ENCODE measurements around the gene MRPL24. TPM values are rescaled to one million over a fixed set of nuclear protein-coding genes. Genes with fewer than 3 reads are reported as not detected.

The MRPL24 gene
- total and polyA plus RNA-seq, 9 of the 15 experiments (the other 6 are each of a cell fraction or from before 2014, with no cell fraction given), result 74.3 to 267 (median 113) TPM

- ChIA-PET CTCF (ENCODE audit: low intra/inter-chr PET ratio) (interaction anchor here (0.7 kb wide), 1 partner anchor 32 kb away, joined by 3 read pairs; no protein-coding TSS in a partner anchor), POLR2A (interaction anchor here (0.5 to 1.4 kb wide), 7 partner anchors 9 to 79 kb away, joined by 3 to 6 read pairs (median 4); no protein-coding TSS in a partner anchor)
- Histone ChIP-seq H3K79me2 (ENCODE audit: control insufficient read depth, insufficient read depth, low read length) (peaks cover 39% of the 10 kb centered on the region), H3K4me1 (replicated peaks in 1 of 2; ENCODE audit: control insufficient read depth in 2 of 2, insufficient read depth in 2 of 2, low read length in 2 of 2) (peaks cover 5 to 10% of the 10 kb centered on the region in 2 experiments; a peak in 2 of 5 replicates), H4K20me1 (replicated peaks; ENCODE audit: control insufficient read depth, insufficient read depth, low read length) (peaks cover 18% of the 10 kb centered on the region; the same call in 1 of the 2 replicates), H3K9ac (ENCODE audit: insufficient read depth in 1 of 2, low read depth in 2 of 2, low read length in 2 of 2) (no peak overlapping the region), H3K36me3 (ENCODE audit: control insufficient read depth, insufficient read depth, low read length) (peaks cover 61% of the 10 kb centered on the region), H3K4me3 (no peak overlapping the region), H3K27me3 (ENCODE audit: control insufficient read depth in 2 of 2, insufficient read depth in 2 of 2, low read length in 2 of 2) (no peaks in the 10 kb centered on the region), H3K9me3 (replicated peaks; ENCODE audit: control insufficient read depth, insufficient read depth, low read depth, low read length) (no peaks in the 10 kb centered on the region), H3K4me2 (ENCODE audit: insufficient read depth, low read length) (no peak overlapping the region), H2AFZ (ENCODE audit: low read depth, low read length) (no peak overlapping the region), H3K9me1 (ENCODE audit: control insufficient read depth, insufficient read depth, low read length) (no peaks in the 10 kb centered on the region), H3K27ac (ENCODE audit: extremely low read depth, low read depth, low read length) (no peak overlapping the region)
- 0 out of 2 replicates have a peak, but pooled peaks have one; percentile 10 for TF ChIP-seq POLR2AphosphoS2 (IDR thresholded peaks at IDR 0.05; ENCODE audit: low read length)
- TF ChIP-seq POLR2A (conservative IDR thresholded peaks at IDR 0.05), result 0 out of 2 replicates have a peak, but pooled peaks have one; percentile 15
- no peak for TF ChIP-seq SMARCB1 (IDR thresholded peaks at IDR 0.05; ENCODE audit: insufficient read length, low read depth)
- intact Hi-C loops (cut with micrococcal nuclease) (no loop called here), in situ Hi-C loops (cut with MboI) (no loop called here)
- 88% methylated on average over 2 of the region's 2 CpGs for WGBS (ENCODE audit: insufficient coverage, low coverage, missing lambda C conversion rate)
- no peak for FAIRE-seq
- BruUV-seq (replicated peaks), result no TSS peak
- no peak for ATAC-seq
- DNase-seq (ENCODE audit: extremely low read depth in 1 of 4, low spot score in 3 of 4), result no peak
Observed at GRCh38 chr1:156721131-156721530, 19.8 kb downstream of the MRPL24 start.

GRCh38 chr1:156717351-156717750 is 23.5 kb downstream of the MRPL24 start:
- peaks cover 27% of the 10 kb centered on the region for H3K36me3 ChIP-seq (ENCODE audit: control insufficient read depth, insufficient read depth, low read length)
- in situ Hi-C loops (cut with MboI), result no loop called here
- H3K9me1 ChIP-seq (ENCODE audit: control insufficient read depth, insufficient read depth, low read length), result no peaks in the 10 kb centered on the region
- DNase-seq (ENCODE audit: extremely low read depth in 1 of 4, low spot score in 3 of 4) (no peak), FAIRE-seq (no peak), ATAC-seq (no peak)
- H3K4me2 ChIP-seq (ENCODE audit: insufficient read depth, low read length), result no peak overlapping the region
- ChIA-PET POLR2A (interaction anchor here (2.8 to 4.3 kb wide), 2 partner anchors 11 kb away, joined by 12 to 21 read pairs; partner anchors contain the start of genes ISG20L2 and METTL25B), CTCF (ENCODE audit: low intra/inter-chr PET ratio) (no interaction called here)
- no peaks in the 10 kb centered on the region for H3K9me3 ChIP-seq (replicated peaks; ENCODE audit: control insufficient read depth, insufficient read depth, low read depth, low read length)
- H2AFZ ChIP-seq (ENCODE audit: low read depth, low read length), result no peak overlapping the region
- no peaks in the 10 kb centered on the region; a peak in 1 of 5 replicates for H3K4me1 ChIP-seq (replicated peaks in 1 of 2; ENCODE audit: control insufficient read depth in 2 of 2, insufficient read depth in 2 of 2, low read length in 2 of 2)
- H3K27me3 ChIP-seq (ENCODE audit: control insufficient read depth in 2 of 2, insufficient read depth in 2 of 2, low read length in 2 of 2), result no peaks in the 10 kb centered on the region
- intact Hi-C loops (cut with micrococcal nuclease), result no loop called here
- H4K20me1 ChIP-seq (replicated peaks; ENCODE audit: control insufficient read depth, insufficient read depth, low read length), result no peaks in the 10 kb centered on the region
- H3K9ac ChIP-seq (ENCODE audit: insufficient read depth in 1 of 2, low read depth in 2 of 2, low read length in 2 of 2), result no peak overlapping the region
- H3K4me3 ChIP-seq, result no peak overlapping the region
- no TSS peak for BruUV-seq (replicated peaks)
- 85% methylated on average over 4 of the region's 4 CpGs for WGBS (ENCODE audit: insufficient coverage, low coverage, missing lambda C conversion rate)
- H3K27ac ChIP-seq (ENCODE audit: extremely low read depth, low read depth, low read length), result no peak overlapping the region
- peaks cover 3% of the 10 kb centered on the region; the same call in 1 of the 3 replicates for H3K79me2 ChIP-seq (ENCODE audit: control insufficient read depth, insufficient read depth, low read length)
- TF ChIP-seq RAD21 (CRISPR knock-in tag; conservative IDR thresholded peaks at IDR 0.05 in 1 of 2, IDR thresholded peaks at IDR 0.05 in 1 of 2) (no peak), YBX1 (IDR thresholded peaks at IDR 0.05) (no peak), FOS (IDR thresholded peaks at IDR 0.05; ENCODE audit: extremely low read depth, insufficient read length) (no peak), SMARCA4 (IDR thresholded peaks at IDR 0.05) (no peak), ZFP1 (CRISPR knock-in tag; IDR thresholded peaks at IDR 0.05) (no peak), DDX20 (tag; IDR thresholded peaks at IDR 0.05; ENCODE audit: low read depth) (no peak), BRF1 (IDR thresholded peaks at IDR 0.05; ENCODE audit: borderline replicate concordance, extremely low read depth, insufficient read length) (no peak), CREBBP (IDR thresholded peaks at IDR 0.05; ENCODE audit: low read depth, low read length) (no peak), ZKSCAN8 (CRISPR knock-in tag; IDR thresholded peaks at IDR 0.05) (no peak), ZNF717 (CRISPR knock-in tag; IDR thresholded peaks at IDR 0.05) (no peak), MBD2 (IDR thresholded peaks at IDR 0.05; ENCODE audit: borderline replicate concordance, low read depth) (no peak)
